ENCODE measurements around the gene RIOK1.
"Not testable (repeated sequence)": the region's sequence is repeated elsewhere in the genome, so short reads cannot be mapped to it uniquely, and the experiment has no call there.

Gene RIOK1

DNA sequence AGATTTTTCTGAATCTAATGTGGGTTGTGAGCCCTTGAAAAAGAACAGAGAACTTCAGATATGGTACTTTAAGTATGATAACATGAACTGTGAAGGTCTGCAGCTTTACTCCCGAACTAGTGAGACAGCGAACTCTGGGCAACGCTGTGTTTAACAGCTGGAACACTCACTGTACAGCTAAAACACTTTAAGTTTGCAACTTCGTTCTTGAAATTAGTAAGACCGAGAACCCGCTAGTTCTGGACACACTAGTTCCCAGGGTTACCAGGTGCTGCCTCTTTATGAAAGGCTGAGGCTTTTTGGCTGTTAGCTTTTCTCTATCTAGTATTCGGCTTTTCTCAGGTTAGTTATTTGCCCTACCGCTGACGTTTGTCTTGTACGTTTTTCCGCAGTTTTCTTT, 52.9 kb downstream of the RIOK1 start:
- H3K27me3 Mint-ChIP-seq, result peaks cover 6% of the 10 kb centered on the region
- H3K27ac Mint-ChIP-seq, result no peak overlapping the region
- no peaks in the 10 kb centered on the region for H3K36me3 Mint-ChIP-seq
- no peaks in the 10 kb centered on the region for H3K4me1 Mint-ChIP-seq (ENCODE audit: low read depth)
- H3K4me3 Mint-ChIP-seq, result no peak overlapping the region
- no peaks in the 10 kb centered on the region for H3K9me3 Mint-ChIP-seq (ENCODE audit: low read depth)

DNA sequence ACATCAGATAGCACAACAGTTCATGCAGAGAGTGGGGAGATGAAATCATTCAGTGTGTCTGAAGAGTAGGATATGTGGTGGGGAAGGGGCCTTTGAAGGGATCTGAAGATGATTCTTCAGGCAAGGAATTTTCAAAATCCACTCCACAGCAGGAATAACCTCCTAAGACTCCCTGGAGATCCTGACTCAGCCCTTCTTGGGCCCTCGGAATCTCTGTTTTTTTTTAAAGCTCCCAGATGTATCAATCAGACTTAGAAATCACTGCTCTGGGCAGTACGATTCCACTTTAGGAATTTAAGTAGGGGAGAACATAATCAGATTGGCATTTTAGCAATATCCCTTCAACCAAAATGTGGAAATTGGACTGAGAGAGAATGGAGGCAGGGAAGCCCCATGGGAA, 55.5 kb downstream of the RIOK1 start:
- Mint-ChIP-seq H3K4me1 (ENCODE audit: low read depth) (no peaks in the 10 kb centered on the region), H3K27ac (no peak overlapping the region), H3K36me3 (no peaks in the 10 kb centered on the region), H3K4me3 (no peak overlapping the region), H3K9me3 (ENCODE audit: low read depth) (no peaks in the 10 kb centered on the region), H3K27me3 (peaks cover 6% of the 10 kb centered on the region)

DNA sequence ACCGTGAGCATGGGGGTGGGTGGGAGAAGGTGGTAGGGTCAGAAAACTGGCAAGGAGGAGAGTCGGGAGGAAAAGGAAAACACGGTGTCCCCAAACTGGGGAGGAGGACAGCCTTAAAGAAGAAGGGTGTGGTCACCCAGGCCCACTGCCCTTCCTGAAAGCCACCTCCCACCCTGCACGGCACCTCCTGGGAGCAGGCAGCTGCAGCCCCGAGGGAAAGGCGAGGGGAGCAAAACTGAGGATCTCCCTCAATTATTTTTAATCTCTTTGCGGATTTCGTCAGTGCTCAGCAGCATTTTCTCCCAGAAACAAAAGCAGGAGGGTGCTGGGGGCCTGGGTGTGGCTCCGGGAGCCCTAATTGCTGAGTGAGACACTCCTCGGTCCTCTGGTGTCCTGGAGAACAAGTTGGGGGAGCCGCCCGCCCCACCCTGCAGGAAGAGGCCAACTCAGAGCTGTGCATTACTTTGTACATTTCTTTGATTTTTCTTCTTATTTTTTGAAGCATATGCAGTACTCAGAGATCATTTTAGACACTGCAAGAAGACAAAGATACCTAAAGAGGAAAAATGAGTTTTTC, 56.4 kb downstream of the RIOK1 start:
- Mint-ChIP-seq H3K4me1 (ENCODE audit: low read depth) (no peaks in the 10 kb centered on the region), H3K27ac (no peak overlapping the region), H3K27me3 (peaks cover 6% of the 10 kb centered on the region)

DNA sequence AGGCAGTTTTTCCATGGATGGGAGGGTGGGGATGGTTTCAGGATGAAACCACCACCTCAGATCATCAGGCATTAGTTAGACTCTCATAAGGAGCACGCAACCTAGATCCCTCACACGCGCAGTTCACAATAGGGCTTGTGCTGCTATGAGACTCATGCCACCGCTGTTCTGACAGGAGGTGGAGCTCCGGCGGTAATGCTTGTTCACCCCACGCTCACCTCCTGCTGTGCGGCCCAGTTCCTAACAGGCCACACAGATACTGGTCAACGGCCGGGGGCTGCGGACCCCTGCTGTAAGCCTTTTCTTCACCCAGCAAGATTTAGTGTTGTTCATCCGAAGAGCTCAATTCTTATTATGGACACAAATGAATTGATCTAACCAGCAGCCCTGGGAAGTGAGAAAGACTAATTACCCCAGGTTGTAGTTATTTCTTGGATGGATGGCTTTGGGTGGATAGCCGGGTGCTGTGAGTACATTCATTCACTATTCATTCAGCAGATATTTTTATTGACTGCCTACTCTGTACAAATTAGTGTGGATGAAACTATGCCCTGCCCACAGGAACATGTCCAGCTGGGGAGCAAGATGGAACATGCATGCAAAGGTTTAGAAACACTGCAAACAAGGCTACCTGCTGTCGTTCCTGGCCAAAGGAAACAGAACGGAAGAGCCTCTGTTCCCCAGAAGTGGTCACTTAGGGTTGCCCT, 57.2 kb downstream of the RIOK1 start:
- H3K4me1 Mint-ChIP-seq (ENCODE audit: low read depth), result no peaks in the 10 kb centered on the region
- H3K27me3 Mint-ChIP-seq, result peaks cover 6% of the 10 kb centered on the region
- H3K4me3 Mint-ChIP-seq, result no peak overlapping the region
- no peaks in the 10 kb centered on the region for H3K36me3 Mint-ChIP-seq
- no peaks in the 10 kb centered on the region for H3K9me3 Mint-ChIP-seq (ENCODE audit: low read depth)
- H3K27ac Mint-ChIP-seq, result no peak overlapping the region

More for the DNA sequence above, 56.4 kb downstream of the RIOK1 start:
- H3K36me3 Mint-ChIP-seq, result no peaks in the 10 kb centered on the region
- no peak overlapping the region for H3K4me3 Mint-ChIP-seq
- no peaks in the 10 kb centered on the region for H3K9me3 Mint-ChIP-seq (ENCODE audit: low read depth)

DNA sequence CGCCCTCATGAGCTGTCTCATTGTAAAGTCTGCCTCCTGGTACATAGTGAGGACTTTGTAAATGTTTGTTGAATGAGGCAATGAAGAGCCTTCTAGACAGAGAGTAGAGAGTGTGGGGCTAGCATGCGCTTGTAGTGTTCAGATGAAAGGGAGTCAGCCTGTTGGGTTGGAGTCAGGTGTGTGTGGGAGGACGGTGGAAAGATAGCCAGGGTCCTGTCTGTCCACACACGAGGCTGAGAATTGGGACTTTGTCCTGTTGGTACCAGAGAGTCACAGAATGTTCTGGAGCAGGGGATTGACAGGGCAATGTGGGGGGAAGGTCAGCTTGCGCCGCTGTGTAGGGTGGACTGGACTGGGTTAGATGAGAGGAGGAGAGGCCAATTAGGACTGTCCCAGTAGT, 58.6 kb downstream of the RIOK1 start:
- Mint-ChIP-seq H3K4me3 (no peak overlapping the region), H3K36me3 (no peaks in the 10 kb centered on the region), H3K27ac (no peak overlapping the region), H3K9me3 (ENCODE audit: low read depth) (no peaks in the 10 kb centered on the region), H3K27me3 (peaks cover 2% of the 10 kb centered on the region), H3K4me1 (ENCODE audit: low read depth) (no peaks in the 10 kb centered on the region)

DNA sequence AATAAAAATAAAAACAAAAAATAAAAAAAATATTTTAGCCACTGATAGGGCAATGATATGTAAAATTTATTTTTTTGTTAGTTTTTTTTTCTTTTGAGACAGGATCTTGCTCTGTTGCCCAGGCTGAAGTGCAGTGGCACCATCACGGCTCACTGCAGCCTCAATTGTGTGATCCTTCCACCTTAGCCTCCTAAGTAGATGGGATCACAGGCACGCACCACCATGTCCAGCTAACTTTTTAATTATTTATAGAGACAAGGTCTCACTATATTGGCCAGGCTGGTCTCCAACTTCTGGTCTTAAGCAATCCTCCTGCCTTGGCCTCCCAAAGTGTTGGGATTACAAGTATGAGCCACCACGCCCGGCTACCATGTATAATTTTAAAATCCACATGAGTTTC, 59.4 kb downstream of the RIOK1 start:
- no peaks in the 10 kb centered on the region for H3K9me3 Mint-ChIP-seq (ENCODE audit: low read depth)
- H3K4me3 Mint-ChIP-seq, result no peak overlapping the region
- no peaks in the 10 kb centered on the region for H3K4me1 Mint-ChIP-seq (ENCODE audit: low read depth)
- no peak overlapping the region for H3K27ac Mint-ChIP-seq
- no peaks in the 10 kb centered on the region for H3K36me3 Mint-ChIP-seq
- H3K27me3 Mint-ChIP-seq, result peaks cover 2% of the 10 kb centered on the region

DNA sequence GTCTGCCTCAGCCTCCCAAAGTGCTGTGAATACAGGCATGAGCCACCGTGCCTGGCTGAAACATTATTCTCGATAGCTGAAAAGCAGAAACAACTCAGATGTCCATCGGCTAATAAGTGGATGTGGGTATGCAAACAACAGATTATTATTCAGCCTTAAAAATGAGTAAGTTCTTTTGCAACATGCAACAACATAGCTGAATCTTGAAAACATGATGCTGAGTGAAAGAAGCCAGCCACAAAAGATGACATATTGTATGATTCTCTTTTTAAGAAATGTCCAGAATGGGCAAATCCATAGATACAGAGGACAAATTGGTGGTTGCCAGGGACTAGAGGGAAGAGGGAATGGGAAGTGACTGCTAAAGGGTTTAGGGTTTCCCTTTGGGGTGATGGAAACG, 61.7 kb downstream of the RIOK1 start:
- no peak overlapping the region for H3K4me3 Mint-ChIP-seq
- H3K4me1 Mint-ChIP-seq (ENCODE audit: low read depth), result no peaks in the 10 kb centered on the region
- no peaks in the 10 kb centered on the region for H3K36me3 Mint-ChIP-seq
- H3K9me3 Mint-ChIP-seq (ENCODE audit: low read depth), result no peaks in the 10 kb centered on the region
- peaks cover 2% of the 10 kb centered on the region for H3K27me3 Mint-ChIP-seq
- no peak overlapping the region for H3K27ac Mint-ChIP-seq

DNA sequence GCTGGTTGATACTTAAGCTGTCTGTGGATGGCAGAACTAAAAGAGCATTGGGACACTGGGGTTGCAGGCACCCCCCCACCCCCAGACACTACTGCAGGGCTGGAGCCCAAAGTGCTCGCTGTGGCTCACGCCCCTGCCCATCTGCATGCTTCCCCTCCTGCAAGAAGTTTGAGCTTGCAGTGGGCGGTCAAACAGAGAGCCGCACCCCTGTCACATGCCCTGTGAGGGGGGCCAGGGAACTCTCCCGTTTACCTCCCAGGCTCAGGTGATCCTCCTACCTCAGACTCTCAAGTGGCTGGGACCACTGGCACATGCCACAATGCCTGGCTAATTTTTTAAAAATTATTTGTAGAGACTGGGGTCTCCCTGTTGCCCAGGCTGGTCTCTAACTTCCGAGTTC, 63.3 kb downstream of the RIOK1 start:
- no peak overlapping the region for H3K4me3 Mint-ChIP-seq
- no peaks in the 10 kb centered on the region for H3K27me3 Mint-ChIP-seq
- H3K27ac Mint-ChIP-seq, result no peak overlapping the region
- no peaks in the 10 kb centered on the region for H3K36me3 Mint-ChIP-seq
- H3K9me3 Mint-ChIP-seq (ENCODE audit: low read depth), result no peaks in the 10 kb centered on the region
- H3K4me1 Mint-ChIP-seq (ENCODE audit: low read depth), result no peaks in the 10 kb centered on the region

DNA sequence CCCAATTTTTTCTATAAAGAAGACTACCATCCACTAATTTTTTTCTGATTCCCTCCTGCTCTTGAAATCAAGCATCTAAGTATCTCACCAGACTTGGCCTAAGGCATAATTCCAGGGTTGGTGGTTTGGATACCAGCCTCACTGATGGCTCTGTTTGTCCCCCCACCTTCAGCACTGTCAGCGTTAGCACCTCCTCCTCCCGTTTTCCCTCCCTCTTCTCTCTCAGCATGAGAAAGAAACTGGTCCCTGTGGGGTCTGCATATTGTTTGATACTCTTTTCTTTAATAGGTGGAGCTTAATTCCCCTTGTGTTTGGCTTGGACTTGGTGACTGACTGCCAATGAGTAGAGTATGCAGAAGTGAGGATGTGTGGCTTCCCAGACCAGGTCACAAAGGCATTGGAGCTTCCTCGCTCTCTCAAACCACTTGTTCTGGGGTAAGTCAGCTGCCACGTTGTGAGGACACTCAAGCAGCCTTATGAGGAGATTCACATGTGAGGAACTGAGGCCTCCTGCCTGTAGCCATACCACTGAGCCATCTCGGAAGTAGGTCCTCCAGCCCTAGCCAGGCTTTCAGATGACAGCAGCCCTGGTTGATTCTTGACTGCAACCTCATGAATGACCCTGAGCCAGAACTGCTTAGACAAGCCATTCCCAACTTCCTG, 65.2 kb downstream of the RIOK1 start:
- Mint-ChIP-seq H3K4me1 (ENCODE audit: low read depth) (no peaks in the 10 kb centered on the region), H3K27ac (no peak overlapping the region), H3K4me3 (no peak overlapping the region), H3K27me3 (no peaks in the 10 kb centered on the region), H3K36me3 (no peaks in the 10 kb centered on the region), H3K9me3 (ENCODE audit: low read depth) (no peaks in the 10 kb centered on the region)

DNA sequence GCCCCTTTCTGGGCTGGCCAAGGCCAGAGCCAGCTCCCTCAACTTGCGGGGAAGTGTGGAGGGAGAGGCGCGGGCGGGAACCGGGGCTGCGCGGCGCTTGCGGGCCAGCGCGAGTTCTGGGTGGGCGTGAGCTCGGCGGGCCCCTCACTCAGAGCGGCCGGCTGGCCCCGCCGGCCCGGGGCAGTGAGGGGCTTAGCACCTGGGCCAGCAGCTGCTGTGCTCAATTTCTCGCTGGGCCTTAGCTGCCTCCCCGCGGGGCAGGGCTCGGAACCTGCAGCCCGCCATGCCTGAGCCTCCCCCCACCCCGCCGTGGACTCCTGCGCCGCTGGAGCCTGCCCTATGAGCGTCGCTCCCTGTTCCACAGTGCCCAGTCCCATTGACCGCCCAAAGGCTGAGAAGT, 66.7 kb downstream of the RIOK1 start:
- H3K27ac Mint-ChIP-seq; H3K4me3 Mint-ChIP-seq; H3K9me3 Mint-ChIP-seq (ENCODE audit: low read depth); H3K27me3 Mint-ChIP-seq; H3K36me3 Mint-ChIP-seq; H3K4me1 Mint-ChIP-seq (ENCODE audit: low read depth): not testable (repeated sequence)

DNA sequence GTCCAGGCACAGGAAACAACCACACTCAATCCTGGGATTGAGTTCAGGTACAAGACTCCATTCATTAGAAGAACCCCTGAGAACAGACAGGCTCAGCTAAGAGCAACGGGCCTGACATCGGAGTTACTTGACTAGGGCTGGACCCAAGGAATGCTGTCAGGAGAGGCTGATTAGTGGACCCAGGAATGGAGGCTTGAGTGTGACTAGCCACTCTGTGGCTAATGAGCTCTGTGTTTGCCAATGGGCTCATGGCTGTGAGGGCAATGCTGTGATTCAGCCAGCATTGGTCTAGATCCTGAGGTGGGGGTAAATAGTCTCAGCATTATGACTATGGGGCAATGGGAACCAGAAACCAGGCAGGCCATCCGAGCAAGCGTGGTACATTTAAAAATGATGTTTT, 71.8 kb downstream of the RIOK1 start:
- no peaks in the 10 kb centered on the region for H3K9me3 Mint-ChIP-seq (ENCODE audit: low read depth)
- H3K36me3 Mint-ChIP-seq, result no peaks in the 10 kb centered on the region
- H3K4me3 Mint-ChIP-seq, result no peak overlapping the region
- H3K27ac Mint-ChIP-seq, result no peak overlapping the region
- H3K27me3 Mint-ChIP-seq, result no peaks in the 10 kb centered on the region
- H3K4me1 Mint-ChIP-seq (ENCODE audit: low read depth), result no peaks in the 10 kb centered on the region

DNA sequence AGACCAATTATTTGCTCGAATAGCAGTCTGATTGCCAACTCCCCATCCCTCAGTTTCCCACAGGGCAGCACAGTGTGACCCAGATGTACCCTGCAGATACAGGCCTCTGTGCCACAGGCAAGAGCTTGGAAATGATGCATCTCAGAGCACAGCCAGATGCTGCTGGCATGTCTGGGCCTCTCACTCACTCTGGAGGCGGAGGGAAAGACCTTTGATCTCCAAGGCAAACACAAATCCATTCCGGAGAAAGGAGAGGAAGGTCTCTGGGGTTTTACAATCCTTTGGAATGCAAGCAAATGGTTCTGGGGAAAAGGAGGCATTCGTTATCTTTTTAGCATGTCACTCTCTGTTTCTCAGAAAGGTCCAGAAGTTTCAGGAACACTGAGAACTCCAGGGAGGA, 74.2 kb downstream of the RIOK1 start:
- Mint-ChIP-seq H3K4me1 (ENCODE audit: low read depth) (peaks cover 6% of the 10 kb centered on the region), H3K9me3 (ENCODE audit: low read depth) (no peaks in the 10 kb centered on the region), H3K4me3 (no peak overlapping the region), H3K27me3 (peaks cover 4% of the 10 kb centered on the region), H3K36me3 (no peaks in the 10 kb centered on the region), H3K27ac (no peak overlapping the region)

DNA sequence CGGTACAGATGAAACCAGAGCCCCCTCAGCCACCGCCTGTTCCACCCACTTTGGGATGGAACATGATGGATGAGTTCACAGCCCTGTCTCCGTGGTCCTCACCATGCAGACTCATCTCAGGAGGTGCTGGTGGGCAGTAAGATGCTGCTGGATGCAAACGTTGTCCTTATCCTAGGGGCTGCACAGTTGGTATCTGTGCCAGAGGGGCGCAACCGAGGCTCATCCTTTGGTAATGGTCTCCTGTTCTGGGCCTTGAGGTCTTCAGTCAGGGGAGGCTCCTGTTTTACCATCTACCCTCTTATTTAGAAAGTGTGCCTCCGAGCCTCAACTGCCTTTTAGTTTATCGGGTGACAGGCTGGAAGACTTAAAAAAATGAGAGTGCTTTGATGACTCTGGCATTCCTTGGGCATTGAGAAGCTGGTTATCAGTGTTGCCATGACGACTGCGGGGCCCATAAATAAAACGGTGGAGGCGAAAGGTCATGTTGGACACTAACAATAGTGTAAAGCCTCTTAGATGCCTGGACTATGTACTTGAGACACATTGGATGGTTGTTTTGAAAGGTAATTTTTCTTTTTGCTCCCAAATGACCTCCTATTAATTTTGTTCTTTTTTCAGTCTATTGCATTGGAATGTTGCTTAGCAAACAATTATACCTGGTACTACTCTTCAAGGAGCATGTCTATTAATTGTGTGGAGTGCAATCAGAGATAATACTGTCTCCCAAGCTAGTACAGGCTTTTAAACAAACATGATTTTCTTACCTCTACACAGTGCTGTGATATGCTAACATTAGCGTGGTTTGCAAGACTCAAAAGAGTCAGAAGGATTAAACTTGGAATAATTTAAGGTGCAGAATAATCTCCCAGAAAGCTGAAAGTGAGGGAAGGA, 77.6 kb downstream of the RIOK1 start:
- Mint-ChIP-seq H3K4me1 (ENCODE audit: low read depth) (peaks cover 6% of the 10 kb centered on the region), H3K27me3 (peaks cover 6% of the 10 kb centered on the region), H3K4me3 (no peak overlapping the region), H3K36me3 (no peaks in the 10 kb centered on the region), H3K9me3 (ENCODE audit: low read depth) (no peaks in the 10 kb centered on the region), H3K27ac (no peak overlapping the region)
